B cell (primary cell): ENCODE measurements around the gene TNXB. TPM values are rescaled to one million over a fixed set of nuclear protein-coding genes. Genes with fewer than 3 reads are reported as not detected.

ENCODE experiments used
- ATAC-seq: fragments of 200-7000 bp; cut with Tn5 transposase; one replicate; pipeline ENCODE4 v1.10.0; 2021; ENCODE audit warnings: low read depth, mild to moderate bottlenecking, moderate number of reproducible peaks, moderate library complexity
- CTCF ChIA-PET: fragments of 350-600 bp; sonication (Branson Sonifier 250); formaldehyde crosslinking; loops from one replicate; lab custom pipeline; 2021; ENCODE audit warnings: antibody characterized with exemption, inconsistent platforms; lab: Charles Lee
- POLR2A ChIA-PET: fragments of 350-600 bp; sonication (Branson Sonifier 250); formaldehyde crosslinking; loops from one replicate; lab custom pipeline; 2021; ENCODE audit warnings: antibody characterized with exemption; lab: Charles Lee
- DNase-seq: peaks from one replicate; pipeline ENCODE4 v3.0.0; 2013
- H2AFZ ChIP-seq: 2 replicates; pipeline ENCODE4 v1.6.1; 2012; ENCODE audit warnings: mild to moderate bottlenecking, low read depth, low read length; ENCODE audit not compliant: insufficient read depth, poor library complexity, severe bottlenecking
- H3K27ac ChIP-seq, 2 donors: 1 replicate in 1 of 2; 2 replicates in 1 of 2; pipeline ENCODE4 v1.5.1; 2012 to 2013; ENCODE audit warnings: low read length in 2 of 2, mild to moderate bottlenecking in 2 of 2, moderate library complexity in 1 of 2
- H3K27me3 ChIP-seq, 4 experiments: fragments of 200-600 bp in 1 of 4; sonication (generic) in 1 of 4; replicated peaks in 1 of 4; 1 replicate in 2 of 4; 2 replicates in 2 of 4; pipeline versions ENCODE4 v1.6.1 to v1.7.0; 2013 to 2016; ENCODE audit warnings: low read length in 3 of 4, mild to moderate bottlenecking in 2 of 4, mixed read lengths in 1 of 4, moderate library complexity in 1 of 4; ENCODE audit not compliant: insufficient read depth in 4 of 4, control insufficient read depth in 3 of 4; ENCODE audit errors: control extremely low read depth in 1 of 4
- H3K36me3 ChIP-seq, 2 experiments: replicated peaks in 1 of 2; 1 replicate in 1 of 2; 2 replicates in 1 of 2; pipeline versions ENCODE4 v1.6.1 to v1.7.1; 2013; ENCODE audit warnings: low read length in 1 of 2; ENCODE audit not compliant: insufficient read depth in 2 of 2, control insufficient read depth in 1 of 2; ENCODE audit errors: control extremely low read depth in 1 of 2, extremely low read depth in 1 of 2
- H3K4me1 ChIP-seq, 2 donors: fragments of 200-600 bp in 1 of 2; sonication (generic) in 1 of 2; 1 replicate in 1 of 2; 2 replicates in 1 of 2; pipeline versions ENCODE4 v1.5.1 to v1.6.1; 2013 to 2017; ENCODE audit warnings: low read length in 2 of 2; ENCODE audit not compliant: control insufficient read depth in 2 of 2, insufficient read depth in 2 of 2
- H3K4me2 ChIP-seq: replicated peaks from 2 replicates; pipeline ENCODE3; 2012; ENCODE audit warnings: mild to moderate bottlenecking, low read depth, low read length; ENCODE audit not compliant: poor library complexity, severe bottlenecking
- H3K4me3 ChIP-seq, 5 experiments: fragments of 200-600 bp in 1 of 5; sonication (generic) in 1 of 5; 1 replicate in 3 of 5; 2 replicates in 2 of 5; pipeline versions ENCODE4 v1.5.1 to v1.7.0; 2011 to 2016; ENCODE audit warnings: low read length in 4 of 5, mild to moderate bottlenecking in 4 of 5, low read depth in 2 of 5, control low read depth in 1 of 5, moderate library complexity in 1 of 5; ENCODE audit not compliant: insufficient read depth in 1 of 5; ENCODE audit errors: control extremely low read depth in 1 of 5, extremely low read depth in 1 of 5
- H3K79me2 ChIP-seq: fragments of 200-600 bp; sonication (generic); one replicate; pipeline ENCODE4 v1.6.0; 2016; ENCODE audit warnings: low read length; ENCODE audit not compliant: control insufficient read depth, insufficient read depth
- H3K9ac ChIP-seq: fragments of 200-600 bp; sonication (generic); 2 replicates; pipeline ENCODE4 v1.6.1; 2017; ENCODE audit warnings: mild to moderate bottlenecking, low read length, moderate library complexity
- H3K9me3 ChIP-seq, 3 donors: one replicate each; pipeline versions ENCODE4 v1.6.1 to v1.7.1; 2013; ENCODE audit warnings: low read length in 2 of 3; ENCODE audit not compliant: control insufficient read depth in 2 of 3, insufficient read depth in 1 of 3; ENCODE audit errors: control extremely low read depth in 1 of 3
- H4K20me1 ChIP-seq: 2 replicates; pipeline ENCODE4 v1.6.0; 2012; ENCODE audit warnings: mild to moderate bottlenecking, low read length; ENCODE audit not compliant: insufficient read depth, control insufficient read depth, poor library complexity, severe bottlenecking
- H3K27ac Mint-ChIP-seq: one replicate; pipeline ENCODE4 v1.8.0; 2021; ENCODE audit warnings: mixed read lengths
- H3K27me3 Mint-ChIP-seq: one replicate; pipeline ENCODE4 v1.8.0; 2021; ENCODE audit warnings: mixed read lengths
- H3K4me1 Mint-ChIP-seq: one replicate; pipeline ENCODE4 v1.8.0; 2021; ENCODE audit warnings: mixed read lengths
- H3K4me3 Mint-ChIP-seq: one replicate; pipeline ENCODE4 v1.8.0; 2021; ENCODE audit warnings: mixed read lengths
- H3K9me3 Mint-ChIP-seq: one replicate; pipeline ENCODE4 v1.8.0; 2022; ENCODE audit warnings: mixed read lengths; ENCODE audit not compliant: insufficient read depth
- CTCF ChIP-seq: fragments of 200-600 bp; IDR thresholded peaks from one replicate; pipeline ENCODE4 v1.8.0; 2022; ENCODE audit warnings: antibody characterized with exemption, mild to moderate bottlenecking
- EZH2 ChIP-seq: IDR thresholded peaks from 2 replicates; pipeline ENCODE4 v1.6.1; 2012; ENCODE audit warnings: borderline replicate concordance, low read depth, mild to moderate bottlenecking, moderate library complexity, low read length; ENCODE audit not compliant: insufficient read depth, poor library complexity, severe bottlenecking
- WGBS: methylation state at CpG from one replicate; pipeline ENCODE4 v1.1.5; 2013; ENCODE audit warnings: missing lambda C conversion rate; ENCODE audit not compliant: insufficient coverage; 5-methylcytosine and 5-hydroxymethylcytosine counted together
- intact Hi-C: fragments of 100-400 bp; cut with micrococcal nuclease; formaldehyde crosslinking; loops from one replicate; pipeline ENCODE4 v1.10.0; 2022
- polyA plus RNA-seq: library from polyadenylated mRNA; depleted of rRNA; stranded (reverse); fragments of >200 nt; gene quantifications from 2 replicates; pipeline ENCODE4 v1.2.3, GENCODE V29; 2012
- total RNA-seq, 2 donors: library from RNA; stranded (reverse); fragments of 120-200 nt in 1 of 2; gene quantifications; 1 replicate in 1 of 2; 2 replicates in 1 of 2; pipeline versions ENCODE4 v1.2.3 to v1.2.4, GENCODE V29; 2013 to 2022

The TNXB gene
- total and polyA plus RNA-seq, 2 donors (not counting 1 experiment from before 2014, with no cell fraction given) = 1.4 to 19.0 TPM

- peak overlapping the region; percentile 27 for H3K4me3 Mint-ChIP-seq
- no peak overlapping the region for H3K27ac ChIP-seq
- intact Hi-C loops = loop anchor here (1.0 kb wide), 1 partner anchor 66 kb away; the partner anchor contains the start of gene PPT2
- H3K27ac Mint-ChIP-seq = no peak overlapping the region
- no peak overlapping the region for H3K4me3 ChIP-seq
- H3K9ac ChIP-seq = no peak overlapping the region
- H3K79me2 ChIP-seq = no peaks in the 10 kb centered on the region
- peaks cover 0 to 7% (median 0%) of the 10 kb centered on the region in 3 donors for H3K9me3 ChIP-seq
- ChIA-PET POLR2A (interaction anchor here (1.0 to 1.4 kb wide), 2 partner anchors 13 to 110 kb away, joined by 3 read pairs; no protein-coding TSS in a partner anchor), CTCF (interaction anchor here (0.9 to 1.6 kb wide), 2 partner anchors 13 to 325 kb away, joined by 3 to 4 read pairs; no protein-coding TSS in a partner anchor)
- peaks cover 0 to 35% (median 18%) of the 10 kb centered on the region in 4 experiments for H3K27me3 ChIP-seq
- H3K36me3 ChIP-seq = no peaks in the 10 kb centered on the region
- no peaks in the 10 kb centered on the region for H4K20me1 ChIP-seq
- ATAC-seq (peak; percentile 89), DNase-seq (peak; percentile 78)
- peaks cover 10% of the 10 kb centered on the region for H3K4me1 Mint-ChIP-seq
- peaks cover 57% of the 10 kb centered on the region for H3K27me3 Mint-ChIP-seq
- H3K9me3 Mint-ChIP-seq = no peaks in the 10 kb centered on the region
- TF ChIP-seq EZH2 (no peak), CTCF (peak; percentile 52)
- peaks cover 8% of the 10 kb centered on the region in 2 donors for H3K4me1 ChIP-seq
- peak overlapping the region; percentile 56 for H2AFZ ChIP-seq
- H3K4me2 ChIP-seq = peak overlapping the region; percentile 64
- 11% methylated on average over 36 of the region's 50 CpGs for WGBS
Observed at GRCh38 chr6:32087574-32088486, 21.3 kb downstream of the TNXB start.
